Measurements from ENCODE around the gene GLS. TPM values are rescaled to one million over a fixed set of nuclear protein-coding genes. Genes with fewer than 3 reads are reported as not detected.

Gene GLS
- total and polyA plus RNA-seq, 2 donors (not counting 1 experiment from before 2014, with no cell fraction given): 32.5 to 195 TPM

DNA sequence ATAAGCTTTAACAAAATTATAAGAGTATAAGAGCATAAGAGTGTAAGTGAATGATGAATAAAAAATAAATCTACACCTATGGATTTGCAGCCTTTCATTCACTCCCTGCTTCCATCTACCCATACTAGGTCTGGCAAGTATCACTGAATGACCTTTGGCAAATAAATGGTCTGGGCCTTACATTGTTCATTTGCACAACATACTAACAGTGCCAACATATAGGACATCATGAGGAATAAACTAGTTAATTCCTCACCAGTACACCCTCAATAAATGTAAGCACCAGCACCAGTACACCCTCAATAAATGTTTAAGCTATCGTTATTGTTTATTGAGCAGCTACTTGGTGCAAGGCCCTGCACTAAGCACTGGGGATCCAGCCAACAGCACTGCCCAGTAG, 106.5 kb downstream of the GLS start:
- Histone ChIP-seq H4K20me1 (ENCODE audit: control insufficient read depth, insufficient read depth, low read length, poor library complexity, severe bottlenecking) (no peaks in the 10 kb centered on the region), H3K27ac (ENCODE audit: low read length in 2 of 2) (no peak overlapping the region), H3K4me1 (ENCODE audit: control insufficient read depth in 2 of 2, insufficient read depth in 2 of 2, low read length in 2 of 2) (no peaks in the 10 kb centered on the region), H2AFZ (ENCODE audit: insufficient read depth, low read depth, low read length, poor library complexity, severe bottlenecking) (no peak overlapping the region), H3K9me3 (ENCODE audit: control extremely low read depth in 1 of 3, control insufficient read depth in 2 of 3, insufficient read depth in 1 of 3, low read length in 2 of 3) (peaks cover 0 to 4% (median 0%) of the 10 kb centered on the region in 3 donors), H3K79me2 (ENCODE audit: control insufficient read depth, insufficient read depth, low read length) (no peaks in the 10 kb centered on the region), H3K36me3 (replicated peaks in 1 of 2; ENCODE audit: control extremely low read depth in 1 of 2, control insufficient read depth in 1 of 2, extremely low read depth in 1 of 2, insufficient read depth in 2 of 2, low read length in 1 of 2) (peaks cover 15 to 98% of the 10 kb centered on the region in 2 experiments), H3K27me3 (replicated peaks in 1 of 4; ENCODE audit: control extremely low read depth in 1 of 4, control insufficient read depth in 3 of 4, insufficient read depth in 4 of 4, low read length in 3 of 4) (no peaks in the 10 kb centered on the region), H3K4me2 (replicated peaks; ENCODE audit: low read depth, low read length, poor library complexity, severe bottlenecking) (no peak overlapping the region), H3K9ac (ENCODE audit: low read length) (no peak overlapping the region), H3K4me3 (ENCODE audit: control extremely low read depth in 1 of 5, extremely low read depth in 1 of 5, insufficient read depth in 1 of 5, low read depth in 2 of 5, low read length in 4 of 5) (no peak overlapping the region)
- intact Hi-C loops (cut with micrococcal nuclease): no loop called here
- Mint-ChIP-seq H3K27me3 (no peaks in the 10 kb centered on the region), H3K9me3 (ENCODE audit: insufficient read depth) (no peaks in the 10 kb centered on the region), H3K27ac (no peak overlapping the region), H3K4me1 (peaks cover 2% of the 10 kb centered on the region), H3K4me3 (no peak overlapping the region)
- 100% methylated on average over 1 of the region's 1 CpG for WGBS (ENCODE audit: insufficient coverage)
- TF ChIP-seq, protein P1, sequence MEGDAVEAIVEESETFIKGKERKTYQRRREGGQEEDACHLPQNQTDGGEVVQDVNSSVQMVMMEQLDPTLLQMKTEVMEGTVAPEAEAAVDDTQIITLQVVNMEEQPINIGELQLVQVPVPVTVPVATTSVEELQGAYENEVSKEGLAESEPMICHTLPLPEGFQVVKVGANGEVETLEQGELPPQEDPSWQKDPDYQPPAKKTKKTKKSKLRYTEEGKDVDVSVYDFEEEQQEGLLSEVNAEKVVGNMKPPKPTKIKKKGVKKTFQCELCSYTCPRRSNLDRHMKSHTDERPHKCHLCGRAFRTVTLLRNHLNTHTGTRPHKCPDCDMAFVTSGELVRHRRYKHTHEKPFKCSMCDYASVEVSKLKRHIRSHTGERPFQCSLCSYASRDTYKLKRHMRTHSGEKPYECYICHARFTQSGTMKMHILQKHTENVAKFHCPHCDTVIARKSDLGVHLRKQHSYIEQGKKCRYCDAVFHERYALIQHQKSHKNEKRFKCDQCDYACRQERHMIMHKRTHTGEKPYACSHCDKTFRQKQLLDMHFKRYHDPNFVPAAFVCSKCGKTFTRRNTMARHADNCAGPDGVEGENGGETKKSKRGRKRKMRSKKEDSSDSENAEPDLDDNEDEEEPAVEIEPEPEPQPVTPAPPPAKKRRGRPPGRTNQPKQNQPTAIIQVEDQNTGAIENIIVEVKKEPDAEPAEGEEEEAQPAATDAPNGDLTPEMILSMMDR (IDR thresholded peaks at IDR 0.05): no peak
- POLR2A ChIA-PET: no interaction called here
- CTCF ChIA-PET: interaction anchor here (0.7 kb wide), 1 partner anchor 9 kb away, joined by 3 read pairs; no protein-coding TSS in a partner anchor
- no peak for DNase-seq
- ATAC-seq (ENCODE audit: low read depth): no peak

- ChIA-PET POLR2A (no interaction called here), CTCF (interaction anchor here (0.7 kb wide), 1 partner anchor 9 kb away, joined by 3 read pairs; no protein-coding TSS in a partner anchor)
- Histone ChIP-seq H3K27me3 (replicated peaks in 1 of 4; ENCODE audit: control extremely low read depth in 1 of 4, control insufficient read depth in 3 of 4, insufficient read depth in 4 of 4, low read length in 3 of 4) (no peaks in the 10 kb centered on the region), H3K4me1 (ENCODE audit: control insufficient read depth in 2 of 2, insufficient read depth in 2 of 2, low read length in 2 of 2) (no peaks in the 10 kb centered on the region), H3K4me3 (ENCODE audit: control extremely low read depth in 1 of 5, extremely low read depth in 1 of 5, insufficient read depth in 1 of 5, low read depth in 2 of 5, low read length in 4 of 5) (no peak overlapping the region), H4K20me1 (ENCODE audit: control insufficient read depth, insufficient read depth, low read length, poor library complexity, severe bottlenecking) (no peaks in the 10 kb centered on the region), H3K9me3 (ENCODE audit: control extremely low read depth in 1 of 3, control insufficient read depth in 2 of 3, insufficient read depth in 1 of 3, low read length in 2 of 3) (peaks cover 0 to 4% (median 0%) of the 10 kb centered on the region in 3 donors), H3K4me2 (replicated peaks; ENCODE audit: low read depth, low read length, poor library complexity, severe bottlenecking) (no peak overlapping the region), H3K27ac (ENCODE audit: low read length in 2 of 2) (no peak overlapping the region), H3K36me3 (replicated peaks in 1 of 2; ENCODE audit: control extremely low read depth in 1 of 2, control insufficient read depth in 1 of 2, extremely low read depth in 1 of 2, insufficient read depth in 2 of 2, low read length in 1 of 2) (peaks cover 12 to 96% of the 10 kb centered on the region in 2 experiments), H3K79me2 (ENCODE audit: control insufficient read depth, insufficient read depth, low read length) (no peaks in the 10 kb centered on the region), H2AFZ (ENCODE audit: insufficient read depth, low read depth, low read length, poor library complexity, severe bottlenecking) (no peak overlapping the region), H3K9ac (ENCODE audit: low read length) (no peak overlapping the region)
- Mint-ChIP-seq H3K9me3 (ENCODE audit: insufficient read depth) (no peaks in the 10 kb centered on the region), H3K27ac (no peak overlapping the region), H3K4me3 (no peak overlapping the region), H3K27me3 (no peaks in the 10 kb centered on the region), H3K4me1 (no peaks in the 10 kb centered on the region)
- WGBS (ENCODE audit: insufficient coverage): 100% methylated on average over 5 of the region's 5 CpGs
- intact Hi-C loops (cut with micrococcal nuclease): no loop called here
- TF ChIP-seq, protein P1 (IDR thresholded peaks at IDR 0.05): no peak
- no peak for TF ChIP-seq EZH2 (IDR thresholded peaks at IDR 0.05; ENCODE audit: borderline replicate concordance, insufficient read depth, low read depth, low read length, poor library complexity, severe bottlenecking)
- ATAC-seq (ENCODE audit: low read depth) (no peak), DNase-seq (no peak)
Measured at GRCh38 chr2:190987938-190988337, 107.3 kb downstream of the GLS start.
